ENCODE data around the gene FEN1. TPM values are rescaled to one million over a fixed set of nuclear protein-coding genes. Genes with fewer than 3 reads are reported as not detected.
A peak's percentile ranks its signal among the peaks of the same experiment; 100 is the strongest.

Gene FEN1
- total RNA-seq, 1 donor from 2014 or later: 44.6 TPM

DNA sequence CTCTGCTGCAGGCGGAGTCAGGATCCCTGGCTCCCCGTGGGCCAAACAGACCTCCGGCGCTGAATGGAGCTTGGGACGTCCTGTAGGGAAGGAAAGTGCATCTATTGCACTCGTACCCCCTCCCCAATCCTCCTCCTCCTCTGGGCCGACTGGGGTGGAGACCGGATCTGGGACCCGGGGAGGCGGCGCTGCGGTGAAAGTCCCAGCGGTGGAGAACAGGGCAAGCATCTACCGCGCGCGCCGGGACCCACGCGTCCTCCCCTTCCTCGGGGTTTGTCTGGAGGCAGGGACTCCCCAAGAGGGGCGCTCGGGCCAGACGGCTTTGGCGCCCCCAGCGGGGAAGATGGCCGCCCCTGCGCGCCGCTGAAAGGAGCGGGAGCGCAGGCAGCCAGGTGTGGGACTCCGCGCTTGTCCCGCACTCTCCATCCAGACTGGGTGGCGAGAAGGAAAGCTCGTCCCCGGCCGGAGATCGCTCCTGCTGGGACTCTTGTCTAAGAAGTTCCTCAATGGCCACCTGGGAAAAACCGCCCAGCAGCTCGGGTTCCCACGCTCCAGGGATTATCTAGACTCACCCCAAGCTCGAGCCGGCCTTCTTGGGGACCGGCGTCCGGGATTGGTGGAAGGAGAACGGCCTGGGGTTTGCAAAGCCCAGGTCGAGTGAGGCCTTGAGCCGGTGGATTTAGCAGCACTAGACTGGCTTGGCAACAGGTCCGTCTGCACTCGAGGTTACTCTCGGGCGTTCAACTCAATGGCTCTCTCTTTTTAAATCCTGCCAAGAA, 36.1 kb downstream of the FEN1 start:
- H3K27ac Mint-ChIP-seq: peak overlapping the region; percentile 88
- H3K36me3 Mint-ChIP-seq: peaks cover 5% of the 10 kb centered on the region
- H3K27me3 Mint-ChIP-seq: no peaks in the 10 kb centered on the region
- H3K4me3 Mint-ChIP-seq: peak overlapping the region; percentile 94
- H3K4me1 Mint-ChIP-seq (ENCODE audit: unreplicated experiment): peaks cover 42% of the 10 kb centered on the region
- H3K9me3 Mint-ChIP-seq: no peaks in the 10 kb centered on the region
- no peak for DNase-seq (ENCODE audit: extremely low spot score, unreplicated experiment)
- TF ChIP-seq, protein P1, sequence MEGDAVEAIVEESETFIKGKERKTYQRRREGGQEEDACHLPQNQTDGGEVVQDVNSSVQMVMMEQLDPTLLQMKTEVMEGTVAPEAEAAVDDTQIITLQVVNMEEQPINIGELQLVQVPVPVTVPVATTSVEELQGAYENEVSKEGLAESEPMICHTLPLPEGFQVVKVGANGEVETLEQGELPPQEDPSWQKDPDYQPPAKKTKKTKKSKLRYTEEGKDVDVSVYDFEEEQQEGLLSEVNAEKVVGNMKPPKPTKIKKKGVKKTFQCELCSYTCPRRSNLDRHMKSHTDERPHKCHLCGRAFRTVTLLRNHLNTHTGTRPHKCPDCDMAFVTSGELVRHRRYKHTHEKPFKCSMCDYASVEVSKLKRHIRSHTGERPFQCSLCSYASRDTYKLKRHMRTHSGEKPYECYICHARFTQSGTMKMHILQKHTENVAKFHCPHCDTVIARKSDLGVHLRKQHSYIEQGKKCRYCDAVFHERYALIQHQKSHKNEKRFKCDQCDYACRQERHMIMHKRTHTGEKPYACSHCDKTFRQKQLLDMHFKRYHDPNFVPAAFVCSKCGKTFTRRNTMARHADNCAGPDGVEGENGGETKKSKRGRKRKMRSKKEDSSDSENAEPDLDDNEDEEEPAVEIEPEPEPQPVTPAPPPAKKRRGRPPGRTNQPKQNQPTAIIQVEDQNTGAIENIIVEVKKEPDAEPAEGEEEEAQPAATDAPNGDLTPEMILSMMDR (conservative IDR thresholded peaks at IDR 0.05): peak; percentile 67

DNA sequence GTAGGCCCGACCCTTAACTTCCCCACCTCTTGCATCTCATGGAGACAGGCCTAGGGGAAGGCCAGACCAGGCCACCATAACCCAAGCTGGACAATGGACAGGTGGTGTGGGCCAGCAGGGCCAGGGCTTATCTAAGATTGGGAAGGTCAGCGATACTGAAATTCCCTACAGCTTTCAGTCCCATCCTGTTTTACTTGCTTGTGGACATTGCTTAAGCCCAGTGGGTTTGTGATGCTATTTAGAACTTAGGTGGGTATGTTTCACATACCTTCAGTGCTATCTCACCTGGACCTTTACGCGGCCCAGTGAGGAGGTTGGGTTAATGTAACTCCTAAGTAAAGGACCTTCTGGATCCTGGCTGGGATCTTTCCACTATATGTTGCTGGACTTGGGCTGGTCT, 37.1 kb downstream of the FEN1 start:
- no peaks in the 10 kb centered on the region for H3K9me3 Mint-ChIP-seq
- peak overlapping the region; percentile 88 for H3K27ac Mint-ChIP-seq
- peak overlapping the region; percentile 94 for H3K4me3 Mint-ChIP-seq
- H3K27me3 Mint-ChIP-seq: no peaks in the 10 kb centered on the region
- peaks cover 46% of the 10 kb centered on the region for H3K4me1 Mint-ChIP-seq (ENCODE audit: unreplicated experiment)
- H3K36me3 Mint-ChIP-seq: peaks cover 8% of the 10 kb centered on the region
- DNase-seq (ENCODE audit: extremely low spot score, unreplicated experiment): no peak
- TF ChIP-seq, protein P1 (conservative IDR thresholded peaks at IDR 0.05): no peak

DNA sequence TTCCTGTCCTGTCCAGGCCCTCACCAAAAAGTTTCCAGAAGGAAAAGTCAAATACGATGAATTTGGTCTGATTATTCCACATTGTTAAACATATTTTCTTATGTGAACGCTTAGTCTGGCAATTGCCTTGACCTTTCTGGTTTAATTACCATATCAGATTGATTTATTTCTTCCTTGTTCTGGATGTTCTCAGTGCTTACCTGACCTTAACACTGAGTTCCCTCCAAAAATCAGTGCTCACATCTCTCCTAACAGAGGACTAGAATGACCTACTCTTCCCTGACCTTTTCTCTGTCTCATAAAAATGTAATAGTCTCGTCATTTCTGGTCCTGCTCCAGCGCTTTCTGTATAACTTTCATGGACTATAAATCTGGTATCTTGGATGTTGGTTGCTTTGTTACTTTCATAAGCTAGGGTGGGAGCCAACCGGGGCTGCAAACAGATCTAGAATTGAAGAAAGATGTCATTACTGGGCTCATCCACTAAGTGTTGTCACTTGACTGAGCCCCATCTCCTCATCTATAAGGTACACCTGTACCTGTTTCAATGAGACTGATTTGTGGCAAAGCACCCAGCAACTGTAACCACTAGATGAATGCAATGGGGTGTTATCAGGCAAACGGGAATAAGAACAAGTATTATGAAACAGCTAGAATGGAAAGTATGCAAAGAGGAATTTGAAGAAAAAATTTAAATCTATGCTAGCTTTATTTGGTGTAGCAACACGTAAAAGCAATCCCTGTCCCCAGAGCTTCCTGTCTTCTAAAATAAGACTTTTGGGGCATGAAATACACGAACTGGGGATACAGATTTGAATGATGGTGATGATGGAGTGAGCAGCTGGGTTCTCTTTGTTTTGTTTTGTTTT, 37.8 kb downstream of the FEN1 start:
- Mint-ChIP-seq H3K36me3 (peaks cover 8% of the 10 kb centered on the region), H3K27me3 (no peaks in the 10 kb centered on the region), H3K27ac (no peak overlapping the region), H3K9me3 (no peaks in the 10 kb centered on the region), H3K4me1 (ENCODE audit: unreplicated experiment) (peaks cover 50% of the 10 kb centered on the region), H3K4me3 (peak overlapping the region; percentile 94)
- TF ChIP-seq, protein P1 (conservative IDR thresholded peaks at IDR 0.05): no peak
- DNase-seq (ENCODE audit: extremely low spot score, unreplicated experiment): no peak

DNA sequence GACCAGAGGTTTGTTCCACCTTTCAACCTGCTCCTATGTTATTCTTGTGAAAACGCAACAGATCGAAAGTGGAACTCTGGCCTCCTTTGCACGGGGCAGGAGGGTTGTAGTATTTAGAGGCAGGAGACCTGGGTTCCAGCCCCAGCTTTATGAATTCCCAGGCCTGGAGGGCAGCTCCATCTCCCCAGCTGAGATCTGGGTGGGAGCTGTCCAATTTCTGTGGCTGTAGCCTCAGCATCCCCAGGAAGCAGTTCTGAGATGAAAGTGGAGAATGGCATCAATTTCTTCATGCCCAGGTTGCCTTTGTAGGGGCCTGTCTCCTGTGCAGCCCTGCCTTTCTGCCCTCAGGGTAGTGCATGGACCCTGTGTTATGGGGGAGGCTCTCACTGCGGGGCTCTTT, 39.5 kb downstream of the FEN1 start:
- H3K36me3 Mint-ChIP-seq: peaks cover 8% of the 10 kb centered on the region
- peak overlapping the region; percentile 72 for H3K4me3 Mint-ChIP-seq
- DNase-seq (ENCODE audit: extremely low spot score, unreplicated experiment): no peak
- no peaks in the 10 kb centered on the region for H3K9me3 Mint-ChIP-seq
- TF ChIP-seq, protein P1 (conservative IDR thresholded peaks at IDR 0.05): no peak
- H3K4me1 Mint-ChIP-seq (ENCODE audit: unreplicated experiment): peaks cover 39% of the 10 kb centered on the region
- H3K27me3 Mint-ChIP-seq: no peaks in the 10 kb centered on the region
- no peak overlapping the region for H3K27ac Mint-ChIP-seq

DNA sequence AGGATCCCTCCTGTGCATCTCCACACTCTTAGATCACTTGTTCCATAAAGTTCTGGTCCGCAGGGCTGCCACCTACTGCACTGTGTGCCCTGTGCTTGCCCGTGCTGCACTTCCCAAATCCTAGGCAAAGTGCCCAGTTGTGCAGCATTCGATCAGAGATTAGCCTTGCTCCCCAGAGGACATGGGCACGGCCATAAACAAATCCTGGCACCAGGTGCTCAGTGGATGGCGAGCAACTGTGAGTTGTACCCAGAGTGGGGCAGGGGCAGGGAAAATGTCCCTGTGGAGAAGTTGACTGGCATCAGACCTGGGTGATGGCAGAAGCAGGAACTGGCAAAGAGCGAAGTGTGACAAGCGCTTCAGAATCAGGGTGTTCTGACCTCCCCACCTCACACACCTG, 40.0 kb downstream of the FEN1 start:
- H3K27ac Mint-ChIP-seq: no peak overlapping the region
- peaks cover 8% of the 10 kb centered on the region for H3K36me3 Mint-ChIP-seq
- no peaks in the 10 kb centered on the region for H3K9me3 Mint-ChIP-seq
- TF ChIP-seq, protein P1 (conservative IDR thresholded peaks at IDR 0.05): no peak
- DNase-seq (ENCODE audit: extremely low spot score, unreplicated experiment): no peak
- no peaks in the 10 kb centered on the region for H3K27me3 Mint-ChIP-seq
- H3K4me3 Mint-ChIP-seq: no peak overlapping the region
- H3K4me1 Mint-ChIP-seq (ENCODE audit: unreplicated experiment): peaks cover 38% of the 10 kb centered on the region
